Cardiac fibroblast (primary cell): ENCODE results near the gene CEP170B.

Experiments
- DNase-seq, 2 donors: peaks; one replicate each; pipeline versions ENCODE4 v3.0.0 to v3.0.0-alpha.2; 2010; ENCODE audit warnings: low read depth in 2 of 2
- H3K4me3 ChIP-seq, 2 donors: replicated peaks in 1 of 2; 1 replicate in 1 of 2; 2 replicates in 1 of 2; pipeline ENCODE4 v1.5.1; 2011; ENCODE audit warnings: low read depth in 2 of 2, low read length in 2 of 2, mild to moderate bottlenecking in 2 of 2, moderate library complexity in 1 of 2
- CTCF ChIP-seq: IDR thresholded peaks from one replicate; pipeline ENCODE4 v1.5.1; 2011; ENCODE audit warnings: low read depth, mild to moderate bottlenecking, low read length, inconsistent platforms

The CEP170B gene

GRCh38 chr14:104872469-104873341, 7.6 kb downstream of the CEP170B start:
- no peak for TF ChIP-seq CTCF
- no peak overlapping the region for H3K4me3 ChIP-seq
- peak in 1 of 2 donors; percentile 22 for DNase-seq

DNA sequence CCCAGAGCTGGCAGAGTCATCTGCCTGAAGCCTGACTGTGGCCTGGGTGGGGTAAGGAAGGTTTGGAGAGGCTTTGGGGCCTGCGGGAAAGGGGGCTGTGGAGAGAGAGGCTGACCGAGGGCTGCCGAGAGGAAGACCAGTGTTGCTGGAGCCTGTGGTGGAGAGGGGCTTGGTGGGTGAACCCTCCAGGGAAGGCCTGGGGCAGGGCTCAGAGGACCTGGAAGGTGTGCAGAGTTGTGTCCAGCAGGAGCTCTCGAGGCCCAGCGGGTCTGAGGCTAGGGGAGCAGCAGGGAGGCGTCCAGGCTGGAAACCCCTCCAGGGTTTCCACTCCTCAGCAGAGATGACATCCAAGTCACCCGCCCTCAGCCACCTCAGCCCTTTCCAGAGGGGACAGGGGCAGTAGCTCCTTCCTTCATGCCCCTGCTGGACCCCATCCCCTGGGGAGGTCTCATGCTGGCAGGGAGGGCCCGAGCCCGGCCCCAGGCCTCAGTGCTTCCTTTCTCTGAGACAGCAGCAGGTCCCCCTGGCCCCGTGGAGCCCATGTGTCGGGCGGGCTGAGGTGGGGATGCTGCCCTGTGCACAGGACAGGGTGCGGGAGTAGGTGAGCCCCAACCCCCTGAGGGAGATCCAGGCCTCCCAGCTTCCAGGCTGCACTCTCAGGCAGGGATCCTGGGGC, 8.4 kb downstream of the CEP170B start:
- H3K4me3 ChIP-seq = no peak overlapping the region

GRCh38 chr14:104874110-104874531, 9.1 kb downstream of the CEP170B start:
- no peak for DNase-seq
- no peak for TF ChIP-seq CTCF
- no peak overlapping the region for H3K4me3 ChIP-seq

More for the DNA sequence above, 8.4 kb downstream of the CEP170B start:
- no peak for TF ChIP-seq CTCF
- DNase-seq = no peak

GRCh38 chr14:104874571-104875411, 9.7 kb downstream of the CEP170B start:
- no peak for TF ChIP-seq CTCF

DNA sequence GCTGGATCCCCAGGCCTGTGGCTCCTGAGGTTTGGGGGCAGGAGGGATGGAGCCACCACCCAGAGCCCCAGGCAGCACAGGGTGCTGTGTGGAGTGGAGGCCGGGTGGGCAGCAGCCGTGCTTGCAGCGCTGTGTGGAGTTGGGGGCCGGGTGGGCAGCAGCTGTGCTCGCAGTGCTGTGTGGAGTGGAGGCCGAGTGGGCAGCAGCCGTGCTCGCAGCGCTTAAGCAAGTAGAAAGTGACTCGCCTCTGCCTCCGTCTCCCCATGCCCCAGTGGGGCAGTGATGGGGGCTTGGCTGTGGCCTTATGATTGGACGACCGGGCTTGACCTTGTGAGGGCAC, 10.3 kb downstream of the CEP170B start:
- no peak for TF ChIP-seq CTCF
- H3K4me3 ChIP-seq = no peak overlapping the region
- DNase-seq = no peak

More at GRCh38 chr14:104874571-104875411, 9.7 kb downstream of the CEP170B start:
- DNase-seq = no peak
- H3K4me3 ChIP-seq = no peak overlapping the region

DNA sequence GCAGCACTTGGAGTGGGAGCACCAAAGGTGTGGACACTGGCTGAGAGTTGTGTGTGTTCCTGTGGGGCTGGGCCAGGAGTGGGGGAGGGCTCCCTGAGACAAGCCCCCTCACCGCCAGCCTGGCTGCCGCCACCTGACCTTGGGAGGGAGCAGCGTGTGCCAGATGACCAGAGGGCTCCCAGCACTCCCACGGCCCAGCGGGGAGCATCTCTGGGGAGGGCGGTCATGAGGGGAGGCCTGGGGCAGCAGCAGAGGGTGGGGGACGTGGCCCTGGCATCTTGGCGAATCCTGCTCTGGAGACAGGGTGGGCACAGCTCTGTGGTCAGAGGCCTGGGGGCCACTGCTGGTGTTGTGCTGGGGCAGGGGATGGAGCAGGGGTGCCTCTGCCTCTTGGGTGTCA, 10.7 kb downstream of the CEP170B start:
- no peak for TF ChIP-seq CTCF
- H3K4me3 ChIP-seq = no peak overlapping the region
- DNase-seq = no peak
